Skeletal muscle cell (primary cell): ENCODE measurements around the gene OVOL1.
"Not testable (repeated sequence)": the region's sequence is repeated elsewhere in the genome, so short reads cannot be mapped to it uniquely, and the experiment has no call there.

Experiments
- DNase-seq: peaks from one replicate; pipeline ENCODE4 v3.0.0-alpha.2; 2010; ENCODE audit warnings: low read depth
- H3K4me3 ChIP-seq: 2 replicates; pipeline ENCODE4 v1.5.1; 2011; ENCODE audit warnings: low read depth, mild to moderate bottlenecking, control low read depth, low read length, moderate library complexity

Gene OVOL1

GRCh38 chr11:65786786-65787636 lies at the start of gene OVOL1:
OVOL1 (plus strand) TSS chr11:65787063; CDS start chr11:65787374, 311 bp downstream.
- peak within 1 kb of the TSS; percentile 3 for H3K4me3 ChIP-seq
- DNase-seq: no peak

GRCh38 chr11:65739022-65739421 lies 47.8 kb upstream of the OVOL1 start:
- DNase-seq: no peak
- H3K4me3 ChIP-seq: no peak overlapping the region

- no peak for DNase-seq
- H3K4me3 ChIP-seq: no peak overlapping the region
Observed at GRCh38 chr11:65741185-65741584, 45.7 kb upstream of the OVOL1 start.

- DNase-seq: no peak
- no peak overlapping the region for H3K4me3 ChIP-seq
Observed at GRCh38 chr11:65742353-65742752, 44.5 kb upstream of the OVOL1 start.

DNA sequence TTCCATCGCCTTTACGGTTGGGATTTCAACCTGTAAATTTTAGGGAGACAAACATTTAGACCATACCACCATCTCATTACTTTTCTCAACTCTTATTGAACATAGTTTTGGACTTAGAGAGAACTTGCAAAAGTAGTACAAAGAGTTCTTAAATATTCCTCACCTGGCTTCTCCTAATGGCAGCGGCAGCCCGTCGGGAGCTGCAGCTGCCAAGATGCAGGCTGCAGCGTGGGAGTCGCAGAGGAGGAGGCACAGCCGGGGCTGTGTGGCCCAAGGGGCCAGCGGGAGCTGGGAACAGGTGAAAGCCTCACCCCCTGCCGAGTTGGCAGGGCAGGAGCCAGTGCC lies 43.2 kb upstream of the OVOL1 start:
- DNase-seq: no peak
- no peak overlapping the region for H3K4me3 ChIP-seq

DNA sequence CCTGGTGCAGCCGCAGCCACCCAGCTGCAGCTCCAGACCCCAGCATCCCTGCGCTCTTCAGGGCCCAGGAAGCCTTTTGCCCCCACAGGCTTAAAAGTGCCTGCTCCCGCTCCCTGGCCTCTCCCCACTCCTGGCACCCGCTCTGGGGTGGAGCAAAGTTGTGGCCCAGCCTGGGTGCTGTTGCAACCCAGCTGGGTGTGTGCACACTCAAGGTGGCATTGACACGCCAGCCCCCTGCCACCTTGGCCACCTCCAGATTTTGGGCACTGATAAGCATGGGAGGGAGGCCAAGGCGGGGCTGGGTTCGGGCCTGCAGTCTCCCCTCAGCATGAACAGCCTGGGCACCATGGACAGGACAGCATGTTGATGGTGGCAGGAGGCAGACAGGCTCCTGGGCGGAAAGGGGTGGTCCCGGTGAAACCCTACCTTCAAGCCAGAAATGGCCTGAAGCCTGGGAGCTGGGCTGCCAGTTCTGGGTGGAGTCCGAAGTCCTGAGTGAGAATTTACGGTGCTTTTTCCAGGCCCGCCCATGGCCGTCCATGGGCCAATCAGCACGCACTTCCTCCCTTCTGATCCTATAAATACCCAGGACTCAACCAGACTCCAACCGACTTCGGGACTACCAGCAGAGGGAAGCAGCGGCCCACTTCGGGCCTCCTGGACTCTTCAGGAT lies 42.7 kb upstream of the OVOL1 start:
- H3K4me3 ChIP-seq: no peak overlapping the region
- DNase-seq: no peak

DNA sequence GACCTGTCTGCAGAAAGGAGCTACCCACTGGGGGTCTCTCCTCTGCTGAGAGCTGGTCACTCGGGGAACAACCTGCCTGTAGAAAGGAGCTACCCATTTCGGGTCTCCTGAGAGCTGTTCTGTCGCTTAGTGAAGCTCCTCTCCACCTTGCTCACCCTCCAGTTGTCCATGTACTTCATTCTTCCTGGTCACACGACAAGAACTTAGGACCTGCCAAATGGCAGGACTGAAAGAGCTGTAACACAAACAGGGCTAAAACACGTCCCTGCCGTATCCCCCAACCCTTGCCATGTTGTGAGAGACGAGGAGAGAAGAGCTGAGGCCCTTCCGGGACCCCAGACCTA lies 42.2 kb upstream of the OVOL1 start:
- no peak overlapping the region for H3K4me3 ChIP-seq
- DNase-seq: no peak

DNA sequence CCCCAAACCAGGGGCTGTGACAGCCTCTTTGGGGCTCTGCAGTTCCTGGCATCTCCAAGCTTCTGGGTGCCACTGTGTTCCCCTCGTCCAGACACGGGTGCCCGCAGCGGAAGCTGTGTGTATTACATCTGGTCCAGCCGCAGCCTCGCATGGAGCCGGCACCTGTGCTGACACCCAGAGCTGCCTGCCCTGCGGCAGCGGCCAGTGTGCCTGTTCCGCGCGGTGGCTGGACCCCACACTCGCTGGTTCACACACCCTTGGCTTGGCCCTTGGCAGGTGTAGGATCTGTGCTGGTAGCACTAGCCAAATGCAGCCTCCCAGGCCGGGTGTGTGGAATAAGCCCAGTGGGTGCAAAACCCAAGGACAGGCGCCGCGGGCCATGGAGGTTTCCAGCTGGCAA lies 41.8 kb upstream of the OVOL1 start:
- no peak overlapping the region for H3K4me3 ChIP-seq
- no peak for DNase-seq

DNA sequence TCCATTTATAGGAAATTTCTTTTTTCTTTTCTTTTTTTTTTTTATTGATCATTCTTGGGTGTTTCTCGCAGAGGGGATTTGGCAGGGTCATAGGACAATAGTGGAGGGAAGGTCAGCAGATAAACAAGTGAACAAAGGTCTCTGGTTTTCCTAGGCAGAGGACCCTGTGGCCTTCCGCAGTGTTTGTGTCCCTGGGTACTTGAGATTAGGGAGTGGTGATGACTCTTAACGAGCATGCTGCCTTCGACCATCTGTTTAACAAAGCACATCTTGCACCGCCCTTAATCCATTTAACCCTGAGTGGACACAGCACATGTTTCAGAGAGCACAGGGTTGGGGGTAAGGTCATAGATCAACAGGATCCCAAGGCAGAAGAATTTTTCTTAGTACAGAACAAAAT lies 24.7 kb upstream of the OVOL1 start:
- not testable (repeated sequence) for H3K4me3 ChIP-seq, DNase-seq

GRCh38 chr11:65762816-65763215 lies 24.0 kb upstream of the OVOL1 start:
- not testable (repeated sequence) for H3K4me3 ChIP-seq, DNase-seq

DNA sequence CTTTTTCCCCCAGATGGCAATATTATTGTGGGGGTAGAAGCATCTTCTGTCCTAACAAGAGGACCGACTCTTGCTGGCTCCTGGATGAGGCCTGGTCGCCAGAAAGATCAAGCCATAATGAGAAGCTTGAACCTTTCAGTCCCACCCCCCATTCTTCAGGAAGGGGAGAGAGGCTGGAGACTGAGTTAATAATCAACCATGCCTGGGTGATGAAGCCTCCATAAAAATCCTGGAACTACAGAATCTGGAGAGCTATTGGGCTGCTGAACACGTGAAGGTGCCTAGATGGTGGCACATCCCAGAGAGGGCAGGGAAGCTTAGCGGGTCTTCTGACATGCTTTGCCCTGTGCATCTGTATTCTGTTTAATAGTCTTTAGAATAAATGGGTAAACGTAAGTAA lies 22.4 kb upstream of the OVOL1 start:
- no peak for DNase-seq
- no peak overlapping the region for H3K4me3 ChIP-seq

DNA sequence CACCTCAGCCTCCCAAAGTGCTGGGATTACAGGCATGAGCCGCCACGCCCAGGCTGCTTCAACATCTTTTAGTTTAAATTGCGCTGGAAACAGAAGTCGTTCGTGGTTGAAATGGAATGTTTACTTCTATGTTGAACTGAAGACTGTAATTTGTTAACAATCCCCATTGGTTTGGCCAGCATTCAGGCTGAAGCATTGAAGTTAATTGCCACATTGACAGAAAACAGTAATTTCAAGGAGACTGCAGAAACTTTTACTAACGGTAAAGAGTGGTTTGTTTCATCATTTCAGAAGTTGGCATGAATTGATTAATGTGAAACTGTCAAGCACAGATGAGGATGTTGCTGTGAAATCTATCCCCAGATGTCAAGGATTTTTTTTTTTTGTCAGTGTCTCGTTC lies 20.3 kb upstream of the OVOL1 start:
- no peak overlapping the region for H3K4me3 ChIP-seq
- peak; percentile 11 for DNase-seq

DNA sequence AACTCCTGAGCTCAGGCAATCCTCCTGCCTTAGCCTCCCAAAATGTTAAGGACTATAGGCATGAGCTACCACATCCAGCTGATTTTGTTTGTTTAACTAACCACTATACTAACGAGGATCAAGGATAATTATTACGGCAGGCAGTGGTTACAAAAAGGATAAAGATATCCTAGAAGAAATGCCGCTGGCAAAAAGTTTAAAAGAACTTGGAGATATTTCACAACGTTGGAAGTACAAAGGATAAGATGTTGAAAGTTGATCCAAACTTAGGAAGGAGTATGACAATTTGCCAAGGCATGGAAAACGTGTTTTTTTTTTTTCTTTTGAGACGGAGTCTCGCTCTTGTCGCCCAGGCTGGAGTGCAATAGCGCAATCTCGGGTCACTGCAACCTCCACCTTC lies 19.5 kb upstream of the OVOL1 start:
- DNase-seq: no peak

GRCh38 chr11:65767806-65768205 lies 19.1 kb upstream of the OVOL1 start:
- not testable (repeated sequence) for H3K4me3 ChIP-seq, DNase-seq

More for the DNA sequence above, 19.5 kb upstream of the OVOL1 start:
- no peak overlapping the region for H3K4me3 ChIP-seq

GRCh38 chr11:65770951-65771567 lies 15.8 kb upstream of the OVOL1 start:
- DNase-seq: no peak
- H3K4me3 ChIP-seq: no peak overlapping the region

GRCh38 chr11:65771589-65772112 lies 15.2 kb upstream of the OVOL1 start:
- DNase-seq: no peak

GRCh38 chr11:65773784-65774411 lies 13.0 kb upstream of the OVOL1 start:
- no peak for DNase-seq
- H3K4me3 ChIP-seq: no peak overlapping the region

More at GRCh38 chr11:65771589-65772112, 15.2 kb upstream of the OVOL1 start:
- no peak overlapping the region for H3K4me3 ChIP-seq

- no peak for DNase-seq
Observed at GRCh38 chr11:65774525-65775306, 12.1 kb upstream of the OVOL1 start.

GRCh38 chr11:65776196-65776595 lies 10.7 kb upstream of the OVOL1 start:
- DNase-seq: peak; percentile 32
- H3K4me3 ChIP-seq: no peak overlapping the region

More at GRCh38 chr11:65774525-65775306, 12.1 kb upstream of the OVOL1 start:
- H3K4me3 ChIP-seq: no peak overlapping the region
